ENCODE data around the gene SEMA3F. TPM values are rescaled to one million over a fixed set of nuclear protein-coding genes. Genes with fewer than 3 reads are reported as not detected.

The SEMA3F gene
- total and polyA plus RNA-seq, 10 of the 15 experiments (the other 5 are each of a cell fraction or from before 2014, with no cell fraction given) = 0.08 to 0.28 (median 0.12) TPM; not detected in 6

- no peak for TF ChIP-seq ZBTB4 (CRISPR knock-in tag; IDR thresholded peaks at IDR 0.05)
- TF ChIP-seq SKIL (IDR thresholded peaks at IDR 0.05; ENCODE audit: low read depth, poor library complexity, severe bottlenecking) = no peak
- TF ChIP-seq IKZF2 (IDR thresholded peaks at IDR 0.05) = no peak
- no peak for TF ChIP-seq RELB (IDR thresholded peaks at IDR 0.05; ENCODE audit: low read depth)
- TF ChIP-seq CHD2 (IDR thresholded peaks at IDR 0.05; ENCODE audit: borderline replicate concordance, low read depth, low read length) = no peak
- TF ChIP-seq POLR2AphosphoS5 (IDR thresholded peaks at IDR 0.05; ENCODE audit: low read length) = no peak
Observed at GRCh38 chr3:50136714-50137405, 18.3 kb upstream of the SEMA3F start (continued).
